ENCODE measurements around the gene PXN. TPM values are rescaled to one million over a fixed set of nuclear protein-coding genes. Genes with fewer than 3 reads are reported as not detected.
"Not testable (repeated sequence)": the region's sequence is repeated elsewhere in the genome, so short reads cannot be mapped to it uniquely, and the experiment has no call there.

Gene PXN
- polyA plus RNA-seq, 4 donors, result 79.3 to 132 (median 115) TPM

DNA sequence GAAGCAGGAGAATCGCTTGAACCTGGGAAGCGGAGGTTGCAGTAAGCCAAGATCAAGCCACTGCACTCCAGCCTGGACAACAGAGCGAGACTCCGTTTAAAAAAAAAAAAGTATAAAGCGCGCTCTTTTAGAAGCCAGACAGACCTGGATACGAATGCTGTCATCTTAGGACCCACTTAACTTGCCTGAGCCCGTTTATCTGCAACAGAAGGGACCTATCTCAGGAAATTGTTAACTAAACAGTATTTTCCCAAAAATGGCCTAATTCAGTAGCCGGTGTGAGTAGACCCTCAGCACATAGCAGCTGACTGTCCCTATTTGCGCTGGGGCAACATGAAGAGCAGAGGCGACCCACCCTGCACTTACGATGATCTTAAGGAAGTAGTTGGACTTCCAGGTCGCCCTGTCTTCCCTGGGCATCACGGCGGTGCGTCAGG is 65.1 kb downstream of the PXN start:
- WGBS, 3 donors, result 1% methylated on average over 16 of the region's 16 CpGs
- peaks cover 0 to 12% (median 0%) of the 10 kb centered on the region in 3 donors for H3K4me1 ChIP-seq (ENCODE audit: control insufficient read depth in 3 of 3, insufficient read depth in 2 of 3, low read depth in 1 of 3, low read length in 2 of 3)
- peak overlapping the region; percentile 73 to 93 (median 75) for H3K27ac ChIP-seq (ENCODE audit: low read depth in 1 of 3, low read length in 2 of 3)
- H3K36me3 ChIP-seq (ENCODE audit: control insufficient read depth in 3 of 3, insufficient read depth in 2 of 3, low read depth in 1 of 3, low read length in 3 of 3), result peaks cover 6 to 40% (median 9%) of the 10 kb centered on the region in 3 donors
- no peaks in the 10 kb centered on the region for H3K27me3 ChIP-seq (ENCODE audit: control insufficient read depth in 3 of 3, insufficient read depth in 3 of 3, low read length in 3 of 3)
- FAIRE-seq (no peak), DNase-seq (peak; percentile 21 to 33)
- peak overlapping the region; percentile 77 to 94 (median 90) for H3K4me3 ChIP-seq (ENCODE audit: low read depth in 1 of 3, low read length in 3 of 3)
- no peaks in the 10 kb centered on the region for H3K9me3 ChIP-seq (ENCODE audit: control insufficient read depth in 2 of 2, insufficient read depth in 1 of 2, low read depth in 1 of 2, low read length in 1 of 2)

DNA sequence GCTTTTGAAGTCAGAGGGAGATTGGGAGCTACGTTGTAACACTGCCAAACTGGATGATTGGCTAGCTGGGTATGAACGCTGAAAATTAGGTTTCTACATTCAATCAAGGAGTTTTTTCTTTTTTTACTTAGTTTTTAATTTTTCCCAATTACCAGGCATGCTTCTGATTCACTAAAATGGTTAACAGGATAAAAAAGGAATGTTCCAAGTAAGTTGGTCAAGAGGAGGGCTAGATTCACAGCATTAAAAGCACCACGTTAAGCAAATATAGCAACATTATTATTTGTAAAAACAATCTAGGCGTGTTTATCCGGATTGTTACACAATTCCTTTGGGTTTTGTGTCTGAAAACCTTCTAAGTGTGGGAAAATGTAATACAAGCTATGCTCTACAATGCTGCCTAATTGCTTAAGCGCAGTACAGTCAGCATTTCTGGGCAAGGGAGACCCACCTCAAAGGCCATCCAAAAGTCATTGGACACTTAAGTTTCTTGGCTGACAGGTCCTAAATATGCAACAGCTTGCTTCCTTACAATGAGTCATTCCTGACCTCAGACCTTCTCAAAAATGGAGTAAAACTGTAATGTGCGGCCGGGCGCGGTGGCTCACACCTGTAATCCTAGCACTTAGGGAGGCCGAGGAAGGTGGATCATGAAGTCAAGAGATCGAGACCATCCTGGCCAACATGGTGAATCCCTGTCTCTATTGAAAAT is 65.8 kb downstream of the PXN start:
- H3K27me3 ChIP-seq (ENCODE audit: control insufficient read depth in 3 of 3, insufficient read depth in 3 of 3, low read length in 3 of 3), result no peaks in the 10 kb centered on the region
- peaks cover 6 to 45% (median 9%) of the 10 kb centered on the region in 3 donors for H3K36me3 ChIP-seq (ENCODE audit: control insufficient read depth in 3 of 3, insufficient read depth in 2 of 3, low read depth in 1 of 3, low read length in 3 of 3)
- peaks cover 0 to 18% (median 0%) of the 10 kb centered on the region in 3 donors for H3K4me1 ChIP-seq (ENCODE audit: control insufficient read depth in 3 of 3, insufficient read depth in 2 of 3, low read depth in 1 of 3, low read length in 2 of 3)
- no peaks in the 10 kb centered on the region for H3K9me3 ChIP-seq (ENCODE audit: control insufficient read depth in 2 of 2, insufficient read depth in 1 of 2, low read depth in 1 of 2, low read length in 1 of 2)
- 3 to 11% (median 5%) methylated on average over 12 of the region's 12 CpGs for WGBS, 3 donors
- H3K27ac ChIP-seq (ENCODE audit: low read depth in 1 of 3, low read length in 2 of 3), result peak overlapping the region; percentile 54 to 93 (median 73)
- peak overlapping the region in 2 of 3 donors; percentile 77 to 94 for H3K4me3 ChIP-seq (ENCODE audit: low read depth in 1 of 3, low read length in 3 of 3)
- FAIRE-seq, result no peak
- DNase-seq, result peak in 1 of 2 donors; percentile 33

DNA sequence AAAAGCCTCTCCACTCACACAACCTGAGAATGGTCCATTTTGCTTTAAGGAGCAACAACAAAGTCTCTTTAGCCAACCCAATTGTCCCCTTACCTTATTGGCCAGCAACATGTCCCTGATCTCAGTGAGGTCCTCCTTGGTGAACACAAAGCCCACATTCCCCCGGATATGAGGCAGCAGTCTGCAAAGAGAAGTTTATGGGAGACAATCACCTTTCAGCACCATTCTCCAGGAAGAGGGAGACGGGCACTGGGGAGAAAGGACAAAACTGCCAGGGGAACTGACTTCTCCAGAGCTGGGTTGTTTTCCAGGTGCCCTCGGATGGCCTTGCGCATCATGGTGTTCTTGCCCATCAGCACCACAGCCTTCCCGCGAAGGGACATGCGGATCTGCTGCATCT is 66.5 kb downstream of the PXN start:
- DNase-seq (no peak), FAIRE-seq (no peak)
- Histone ChIP-seq H3K4me1 (ENCODE audit: control insufficient read depth in 3 of 3, insufficient read depth in 2 of 3, low read depth in 1 of 3, low read length in 2 of 3) (peaks cover 0 to 18% (median 0%) of the 10 kb centered on the region in 3 donors), H3K27me3 (ENCODE audit: control insufficient read depth in 3 of 3, insufficient read depth in 3 of 3, low read length in 3 of 3) (no peaks in the 10 kb centered on the region), H3K9me3 (ENCODE audit: control insufficient read depth in 2 of 2, insufficient read depth in 1 of 2, low read depth in 1 of 2, low read length in 1 of 2) (no peaks in the 10 kb centered on the region), H3K27ac (ENCODE audit: low read depth in 1 of 3, low read length in 2 of 3) (peak overlapping the region in 1 of 3 donors; percentile 46), H3K36me3 (ENCODE audit: control insufficient read depth in 3 of 3, insufficient read depth in 2 of 3, low read depth in 1 of 3, low read length in 3 of 3) (peaks cover 6 to 45% (median 9%) of the 10 kb centered on the region in 3 donors), H3K4me3 (ENCODE audit: low read depth in 1 of 3, low read length in 3 of 3) (peak overlapping the region in 1 of 3 donors; percentile 77)
- WGBS, 3 donors, result 32 to 46% (median 33%) methylated on average over 7 of the region's 7 CpGs

DNA sequence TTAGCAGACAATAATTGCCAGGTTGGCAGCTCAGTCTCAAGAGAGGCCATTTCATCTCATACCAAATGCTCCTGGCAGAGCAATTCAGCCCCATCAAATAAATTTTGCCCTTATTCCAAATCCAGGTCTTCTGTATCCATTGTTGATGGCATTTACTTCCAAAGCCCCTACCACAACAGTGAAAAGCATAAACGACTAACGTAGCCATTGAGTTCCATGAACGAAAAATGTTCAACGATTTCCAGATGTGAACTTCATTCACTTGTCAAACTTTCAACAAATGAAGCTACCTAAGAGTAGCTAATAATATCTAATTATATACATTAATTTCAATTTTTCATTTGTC is 68.0 kb downstream of the PXN start:
- Histone ChIP-seq H3K27ac (ENCODE audit: low read depth in 1 of 3, low read length in 2 of 3) (no peak overlapping the region), H3K9me3 (ENCODE audit: control insufficient read depth in 2 of 2, insufficient read depth in 1 of 2, low read depth in 1 of 2, low read length in 1 of 2) (no peaks in the 10 kb centered on the region), H3K4me1 (ENCODE audit: control insufficient read depth in 3 of 3, insufficient read depth in 2 of 3, low read depth in 1 of 3, low read length in 2 of 3) (peaks cover 2 to 21% (median 4%) of the 10 kb centered on the region in 3 donors), H3K36me3 (ENCODE audit: control insufficient read depth in 3 of 3, insufficient read depth in 2 of 3, low read depth in 1 of 3, low read length in 3 of 3) (peaks cover 6 to 47% (median 9%) of the 10 kb centered on the region in 3 donors), H3K27me3 (ENCODE audit: control insufficient read depth in 3 of 3, insufficient read depth in 3 of 3, low read length in 3 of 3) (no peaks in the 10 kb centered on the region), H3K4me3 (ENCODE audit: low read depth in 1 of 3, low read length in 3 of 3) (no peak overlapping the region)
- DNase-seq (no peak), FAIRE-seq (no peak)
- WGBS, 3 donors, result 57 to 69% (median 69%) methylated on average over 4 of the region's 4 CpGs

DNA sequence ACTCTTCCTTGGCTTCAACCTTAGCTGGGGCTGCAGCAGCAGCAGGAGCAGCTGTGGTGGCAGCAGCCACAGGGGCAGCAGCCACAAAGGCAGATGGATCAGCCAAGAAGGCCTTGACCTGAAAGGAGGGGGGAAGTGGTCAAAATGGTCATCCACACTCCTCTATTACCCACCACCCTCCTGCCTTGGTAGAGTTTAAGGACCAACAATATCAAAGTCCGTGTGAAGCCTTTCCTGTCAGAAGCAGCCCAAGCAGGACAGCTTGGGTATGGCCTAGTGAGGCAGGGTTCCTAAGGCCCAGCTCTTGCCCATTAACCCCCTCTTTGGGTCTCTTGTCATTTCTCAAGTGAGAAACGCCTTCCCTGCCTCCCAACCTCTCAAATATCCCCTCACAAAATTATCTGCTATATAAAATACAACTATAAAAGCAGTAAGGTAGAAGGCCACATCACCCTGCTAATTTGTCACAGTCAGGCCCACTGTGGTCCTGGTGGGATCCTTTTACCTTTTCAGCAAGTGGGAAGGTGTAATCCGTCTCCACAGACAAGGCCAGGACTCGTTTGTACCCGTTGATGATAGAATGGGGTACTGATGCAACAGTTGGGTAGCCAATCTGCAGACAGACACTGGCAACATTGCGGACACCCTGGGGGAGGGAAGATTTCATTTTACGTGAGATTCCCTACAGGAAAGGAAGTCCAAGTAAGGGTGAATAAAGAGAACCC is 68.6 kb downstream of the PXN start:
- H3K4me3 ChIP-seq (ENCODE audit: low read depth in 1 of 3, low read length in 3 of 3); DNase-seq; H3K27me3 ChIP-seq (ENCODE audit: control insufficient read depth in 3 of 3, insufficient read depth in 3 of 3, low read length in 3 of 3); H3K9me3 ChIP-seq (ENCODE audit: control insufficient read depth in 2 of 2, insufficient read depth in 1 of 2, low read depth in 1 of 2, low read length in 1 of 2); FAIRE-seq; H3K27ac ChIP-seq (ENCODE audit: low read depth in 1 of 3, low read length in 2 of 3): not testable (repeated sequence)
- peaks cover 6 to 47% (median 9%) of the 10 kb centered on the region in 3 donors for H3K36me3 ChIP-seq (ENCODE audit: control insufficient read depth in 3 of 3, insufficient read depth in 2 of 3, low read depth in 1 of 3, low read length in 3 of 3)
- H3K4me1 ChIP-seq (ENCODE audit: control insufficient read depth in 3 of 3, insufficient read depth in 2 of 3, low read depth in 1 of 3, low read length in 2 of 3), result peaks cover 2 to 21% (median 4%) of the 10 kb centered on the region in 3 donors
- 60 to 69% (median 63%) methylated on average over 7 of the region's 7 CpGs for WGBS, 3 donors

DNA sequence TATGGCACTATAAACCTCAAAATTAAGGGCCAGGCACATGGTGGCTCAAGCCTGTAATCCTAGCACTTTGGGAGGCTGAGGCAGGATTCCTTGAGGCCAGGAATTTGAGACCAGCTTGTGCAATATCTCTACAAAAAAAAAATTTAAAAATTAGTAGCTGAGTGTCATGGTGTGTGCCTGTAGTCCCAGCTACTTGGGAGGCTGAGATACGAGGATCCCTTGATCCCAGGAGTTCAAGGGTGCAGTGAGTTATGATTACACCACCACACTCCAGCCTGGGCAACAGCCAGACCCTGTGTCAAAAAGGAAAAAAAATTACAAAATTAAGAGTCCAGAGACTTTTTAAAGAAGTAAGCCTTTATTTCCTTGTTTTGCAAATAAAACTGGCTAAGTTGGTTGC is 69.2 kb downstream of the PXN start:
- Histone ChIP-seq H3K27me3 (ENCODE audit: control insufficient read depth in 3 of 3, insufficient read depth in 3 of 3, low read length in 3 of 3) (no peaks in the 10 kb centered on the region), H3K4me1 (ENCODE audit: control insufficient read depth in 3 of 3, insufficient read depth in 2 of 3, low read depth in 1 of 3, low read length in 2 of 3) (peaks cover 4 to 21% (median 4%) of the 10 kb centered on the region in 3 donors), H3K4me3 (ENCODE audit: low read depth in 1 of 3, low read length in 3 of 3) (no peak overlapping the region), H3K36me3 (ENCODE audit: control insufficient read depth in 3 of 3, insufficient read depth in 2 of 3, low read depth in 1 of 3, low read length in 3 of 3) (peaks cover 6 to 47% (median 9%) of the 10 kb centered on the region in 3 donors), H3K9me3 (ENCODE audit: control insufficient read depth in 2 of 2, insufficient read depth in 1 of 2, low read depth in 1 of 2, low read length in 1 of 2) (no peaks in the 10 kb centered on the region), H3K27ac (ENCODE audit: low read depth in 1 of 3, low read length in 2 of 3) (peak overlapping the region in 2 of 3 donors; percentile 8 to 45)
- WGBS, 3 donors, result 61 to 80% (median 66%) methylated on average over 1 of the region's 1 CpG
- DNase-seq, result no peak
- no peak for FAIRE-seq

DNA sequence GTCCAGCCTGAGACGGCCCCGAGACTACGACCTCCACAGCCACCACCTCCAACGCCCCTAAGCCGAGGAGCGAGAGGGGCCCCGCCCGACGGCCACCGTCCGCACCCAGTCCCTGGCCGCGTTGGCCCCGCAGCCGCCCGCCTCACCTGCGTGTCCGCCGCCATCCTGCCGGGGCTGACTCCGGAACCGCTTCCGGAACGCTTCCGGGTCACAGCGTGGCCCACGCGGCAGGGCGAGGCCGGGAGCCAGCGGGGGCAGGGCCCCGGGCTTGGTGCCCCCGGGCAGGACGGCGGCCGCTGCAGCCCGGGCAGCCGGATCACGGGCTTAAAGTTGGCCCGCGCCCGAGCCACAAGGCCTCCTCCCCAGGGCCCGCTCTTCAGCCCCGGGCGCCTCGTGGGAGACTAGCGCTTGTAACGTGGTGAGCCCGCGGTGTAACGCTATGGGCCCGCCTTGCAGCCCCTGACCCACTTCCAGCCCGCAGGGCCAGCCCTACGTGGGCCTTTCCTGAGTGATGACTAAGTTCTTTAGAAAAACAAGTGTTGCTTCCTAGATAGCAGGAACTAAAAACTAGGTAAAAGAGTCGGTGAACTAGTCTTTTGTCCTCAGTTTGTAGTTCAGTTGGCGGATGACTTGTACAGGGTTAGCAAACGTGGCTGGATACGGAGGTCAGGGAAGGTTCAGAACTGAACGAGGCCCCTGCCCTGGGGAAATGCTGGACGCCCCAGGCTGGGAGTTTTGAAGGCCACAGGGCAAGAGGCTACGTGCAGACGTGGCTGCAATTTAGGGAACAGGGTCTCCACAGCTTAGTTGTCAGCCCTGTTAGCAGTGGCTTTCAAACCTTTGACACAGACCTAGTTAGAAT is 70.8 kb downstream of the PXN start, which contains the start of gene GCN1:
Gene GCN1 (minus strand): TSS at position 182 of the 862 bp plus-strand sequence. CDS start 18 bp downstream, at position 164.
- peak; percentile 79 to 94 for DNase-seq
- no peak for FAIRE-seq
- H3K36me3 ChIP-seq (ENCODE audit: control insufficient read depth in 3 of 3, insufficient read depth in 2 of 3, low read depth in 1 of 3, low read length in 3 of 3), result peaks cover 6 to 52% (median 9%) of the 10 kb centered on the region in 3 donors
- peaks cover 4 to 19% (median 4%) of the 10 kb centered on the region in 3 donors for H3K4me1 ChIP-seq (ENCODE audit: control insufficient read depth in 3 of 3, insufficient read depth in 2 of 3, low read depth in 1 of 3, low read length in 2 of 3)
- WGBS, 3 donors, result 2 to 3% (median 2%) methylated on average over 50 to 62 of the region's 62 CpGs
- peak within 1 kb of the TSS; percentile 71 to 96 (median 90) for H3K27ac ChIP-seq (ENCODE audit: low read depth in 1 of 3, low read length in 2 of 3)
- H3K9me3 ChIP-seq (ENCODE audit: control insufficient read depth in 2 of 2, insufficient read depth in 1 of 2, low read depth in 1 of 2, low read length in 1 of 2), result no peaks in the 10 kb centered on the region
- H3K27me3 ChIP-seq (ENCODE audit: control insufficient read depth in 3 of 3, insufficient read depth in 3 of 3, low read length in 3 of 3), result no peaks in the 10 kb centered on the region
- peak within 1 kb of the TSS; percentile 74 to 99 (median 90) for H3K4me3 ChIP-seq (ENCODE audit: low read depth in 1 of 3, low read length in 3 of 3)

DNA sequence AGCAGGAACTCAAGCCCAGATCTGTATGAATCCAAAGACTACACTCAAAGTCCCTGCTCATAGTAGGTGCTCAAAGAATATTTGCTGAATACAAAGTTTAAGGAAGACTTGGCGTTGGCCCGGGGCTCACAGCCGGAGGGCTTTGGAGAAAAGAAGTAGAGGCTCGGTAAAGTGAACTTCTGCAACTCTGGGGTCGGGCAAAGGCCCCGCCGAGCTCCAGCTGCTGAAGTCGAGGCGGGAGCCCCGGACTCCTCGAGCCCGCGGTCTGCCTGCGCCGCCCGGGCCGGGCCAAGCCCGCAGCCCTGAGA is 71.3 kb downstream of the PXN start:
- WGBS, 3 donors, result 0 to 1% (median 1%) methylated on average over 17 to 18 of the region's 18 CpGs
- H3K4me1 ChIP-seq (ENCODE audit: control insufficient read depth in 3 of 3, insufficient read depth in 2 of 3, low read depth in 1 of 3, low read length in 2 of 3), result peaks cover 4 to 14% (median 4%) of the 10 kb centered on the region in 3 donors

More for the DNA sequence above, 71.3 kb downstream of the PXN start:
- Histone ChIP-seq H3K4me3 (ENCODE audit: low read depth in 1 of 3, low read length in 3 of 3) (peak overlapping the region; percentile 74 to 99 (median 90)), H3K27me3 (ENCODE audit: control insufficient read depth in 3 of 3, insufficient read depth in 3 of 3, low read length in 3 of 3) (no peaks in the 10 kb centered on the region), H3K27ac (ENCODE audit: low read depth in 1 of 3, low read length in 2 of 3) (peak overlapping the region; percentile 6 to 96 (median 71)), H3K36me3 (ENCODE audit: control insufficient read depth in 3 of 3, insufficient read depth in 2 of 3, low read depth in 1 of 3, low read length in 3 of 3) (peaks cover 6 to 54% (median 12%) of the 10 kb centered on the region in 3 donors), H3K9me3 (ENCODE audit: control insufficient read depth in 2 of 2, insufficient read depth in 1 of 2, low read depth in 1 of 2, low read length in 1 of 2) (no peaks in the 10 kb centered on the region)
- DNase-seq (no peak), FAIRE-seq (no peak)

Measured in small intestine (tissue), 7 donors.